GM23338 (cell line): ENCODE measurements around the gene PHAF1. TPM values are rescaled to one million over a fixed set of nuclear protein-coding genes. Genes with fewer than 3 reads are reported as not detected.

Experiments
- ATAC-seq: fragments of 200-7000 bp; cut with Tn5 transposase; 3 replicates; pipeline ENCODE4 v1.9.1; 2020
- DNase-seq: peaks from one replicate; pipeline ENCODE4 v3.0.0-alpha.2; 2015; ENCODE audit warnings: low spot score
- H2AFZ ChIP-seq: fragments of 200-600 bp; sonication (generic); 2 replicates; pipeline ENCODE4 v1.8.0; 2016; ENCODE audit warnings: antibody characterized with exemption, mild to moderate bottlenecking, moderate library complexity
- H3F3A ChIP-seq: fragments of 200-600 bp; sonication (generic); replicated peaks from 2 replicates; pipeline ENCODE4 v1.8.0; 2017; ENCODE audit warnings: antibody characterized with exemption, mixed run types, low read depth
- H3K27ac ChIP-seq: fragments of 200-600 bp; sonication (generic); 2 replicates; pipeline ENCODE4 v1.6.1; 2016; ENCODE audit warnings: low read depth
- H3K27me3 ChIP-seq: fragments of 200-600 bp; sonication (generic); 2 replicates; pipeline ENCODE4 v1.8.0; 2016; ENCODE audit warnings: mild to moderate bottlenecking, mixed run types, moderate library complexity; ENCODE audit not compliant: insufficient read depth
- H3K36me3 ChIP-seq: fragments of 200-600 bp; sonication (generic); 2 replicates; pipeline ENCODE4 v1.8.0; 2016; ENCODE audit warnings: mild to moderate bottlenecking; ENCODE audit not compliant: insufficient read depth
- H3K4me1 ChIP-seq: fragments of 200-600 bp; sonication (generic); 2 replicates; pipeline ENCODE4 v1.8.0; 2016; ENCODE audit warnings: mild to moderate bottlenecking, moderate library complexity; ENCODE audit not compliant: insufficient read depth
- H3K4me2 ChIP-seq: fragments of 200-600 bp; sonication (generic); 2 replicates; pipeline ENCODE4 v1.7.1; 2017; ENCODE audit warnings: mixed run types
- H3K4me3 ChIP-seq: fragments of 200-600 bp; sonication (generic); 2 replicates; pipeline ENCODE4 v1.6.1; 2016; ENCODE audit warnings: mixed run types
- H3K79me2 ChIP-seq: fragments of 200-600 bp; sonication (generic); replicated peaks from 2 replicates; pipeline ENCODE4 v1.8.0; 2017; ENCODE audit warnings: mild to moderate bottlenecking; ENCODE audit not compliant: insufficient read depth
- H3K9me2 ChIP-seq: fragments of 200-600 bp; sonication (generic); 2 replicates; pipeline ENCODE4 v1.8.0; 2017; ENCODE audit not compliant: insufficient read depth
- H4K20me1 ChIP-seq: fragments of 200-600 bp; sonication (generic); replicated peaks from 2 replicates; pipeline ENCODE4 v1.8.0; 2017; ENCODE audit warnings: mild to moderate bottlenecking; ENCODE audit not compliant: insufficient read depth
- H3K27ac Mint-ChIP-seq: 2 replicates; pipeline ENCODE4 v1.8.0; 2020; ENCODE audit warnings: inconsistent platforms, mild to moderate bottlenecking, moderate library complexity, mixed read lengths
- H3K27me3 Mint-ChIP-seq: 3 replicates; pipeline ENCODE4 v1.8.0; 2022; ENCODE audit warnings: low read depth, mild to moderate bottlenecking, moderate library complexity, mixed read lengths, inconsistent platforms; ENCODE audit not compliant: insufficient read depth, poor library complexity
- H3K36me3 Mint-ChIP-seq: 3 replicates; pipeline ENCODE4 v1.8.0; 2021; ENCODE audit warnings: low read depth, mild to moderate bottlenecking, inconsistent platforms, moderate library complexity, mixed read lengths
- H3K4me1 Mint-ChIP-seq: 3 replicates; pipeline ENCODE4 v1.8.0; 2020; ENCODE audit warnings: mild to moderate bottlenecking, inconsistent platforms, mixed read lengths
- H3K4me3 Mint-ChIP-seq: 3 replicates; pipeline ENCODE4 v1.8.0; 2021; ENCODE audit warnings: moderate library complexity, mild to moderate bottlenecking, inconsistent platforms, mixed read lengths
- H3K9me3 Mint-ChIP-seq: 3 replicates; pipeline ENCODE4 v1.8.0; 2020; ENCODE audit warnings: moderate library complexity, mild to moderate bottlenecking, inconsistent platforms, mixed read lengths
- CREB1 ChIP-seq: fragments of 250-450 bp; sonication (Bioruptor Pico); IDR thresholded peaks from 2 replicates; pipeline ENCODE4 v1.5.0; 2020; ENCODE audit warnings: low read depth, mild to moderate bottlenecking, moderate library complexity
- EZH2 ChIP-seq: fragments of 200-600 bp; sonication (generic); IDR thresholded peaks from one replicate; pipeline ENCODE4 v1.8.0; 2017; ENCODE audit warnings: antibody characterized with exemption, mild to moderate bottlenecking, low read depth; ENCODE audit not compliant: unreplicated experiment
- EZH2phosphoT487 ChIP-seq: fragments of 200-600 bp; sonication (generic); IDR thresholded peaks from one replicate; pipeline ENCODE4 v1.8.1; 2018; ENCODE audit warnings: antibody characterized with exemption; ENCODE audit not compliant: unreplicated experiment
- JUNB ChIP-seq: IDR thresholded peaks from one replicate; pipeline ENCODE4 v1.6.1; 2016; ENCODE audit warnings: antibody characterized with exemption; ENCODE audit not compliant: unreplicated experiment
- NANOG ChIP-seq: IDR thresholded peaks from 2 replicates; pipeline ENCODE4 v1.6.1; 2016; ENCODE audit warnings: antibody characterized with exemption, borderline replicate concordance
- POLR2AphosphoS5 ChIP-seq: IDR thresholded peaks from 2 replicates; pipeline ENCODE4 v1.6.1; 2016; ENCODE audit warnings: antibody characterized with exemption, low read depth
- STAT1 ChIP-seq: IDR thresholded peaks from one replicate; pipeline ENCODE4 v1.6.1; 2016; ENCODE audit warnings: antibody characterized with exemption; ENCODE audit not compliant: unreplicated experiment
- ZNF114 ChIP-seq: fragments of 250-450 bp; sonication (Bioruptor Pico); IDR thresholded peaks from 2 replicates; pipeline ENCODE4 v1.5.0; 2020; ENCODE audit warnings: mild to moderate bottlenecking, moderate library complexity
- ZNF331 ChIP-seq: fragments of 250-450 bp; sonication (Bioruptor Pico); IDR thresholded peaks from 2 replicates; pipeline ENCODE4 v1.5.0; 2020; ENCODE audit warnings: low read depth, mild to moderate bottlenecking, moderate library complexity
- polyA plus RNA-seq: library from polyadenylated mRNA; unstranded; fragments of >200 nt; fragmentation: Nextera tagmentation; extraction: Ambion mirVana; gene quantifications from 2 replicates; pipeline ENCODE4 v1.2.1, GENCODE V29; 2016
- total RNA-seq: library from RNA; depleted of rRNA; stranded (reverse); fragments of >200 nt; shearing (Covaris generic); gene quantifications from 2 replicates; pipeline ENCODE4 v1.2.3, GENCODE V29; 2014
- TF ChIP-seq, protein P1 (sequence below): fragments of 250-450 bp; sonication (Bioruptor Pico); IDR thresholded peaks from 2 replicates; pipeline ENCODE4 v1.5.0; 2020; ENCODE audit warnings: mild to moderate bottlenecking, moderate library complexity
- TF ChIP-seq, protein P2 (sequence below): IDR thresholded peaks from one replicate; pipeline ENCODE4 v1.6.1; 2018; ENCODE audit warnings: antibody characterized with exemption; ENCODE audit not compliant: unreplicated experiment
- TF ChIP-seq, protein P3 (sequence below), 2 experiments: fragments of 200-600 bp in 1 of 2; sonication (generic) in 1 of 2; conservative IDR thresholded peaks; 2 replicates each; pipeline versions ENCODE4 v1.5.1 to v1.6.1; 2016 to 2017; ENCODE audit warnings: antibody characterized with exemption in 2 of 2, low read depth in 2 of 2, mild to moderate bottlenecking in 2 of 2, moderate library complexity in 1 of 2
- TF ChIP-seq, protein P4 (sequence below): IDR thresholded peaks from 2 replicates; pipeline ENCODE4 v1.6.1; 2016; ENCODE audit warnings: antibody characterized with exemption

PHAF1 gene
- total and polyA plus RNA-seq, 2 experiments from 2014 or later = 14.7 to 35.9 TPM

DNA sequence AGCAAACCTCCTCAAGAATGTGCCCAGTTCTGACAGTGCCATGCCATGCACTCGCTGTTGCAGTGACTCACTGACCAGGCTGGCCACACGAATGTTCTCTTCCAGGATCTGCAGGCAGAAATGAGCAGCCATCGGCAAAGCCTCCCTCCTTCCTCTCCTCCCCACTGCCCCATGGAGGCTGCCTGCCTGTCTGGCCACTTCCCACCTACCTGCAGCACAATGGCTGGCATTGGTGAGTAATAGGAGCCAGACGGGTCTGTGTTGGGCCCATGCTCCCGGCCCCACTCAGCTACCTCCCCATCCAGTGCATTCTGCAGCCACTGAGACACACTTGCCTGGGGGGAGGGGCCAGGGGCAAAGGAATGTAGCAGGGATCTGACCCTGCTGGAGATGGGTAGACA lies 76.8 kb downstream of the PHAF1 start:
- Histone ChIP-seq H3K4me1 (peaks cover 17% of the 10 kb centered on the region), H2AFZ (no peak overlapping the region), H3K79me2 (peaks cover 10% of the 10 kb centered on the region), H4K20me1 (no peaks in the 10 kb centered on the region), H3K4me2 (no peak overlapping the region), H3K36me3 (no peaks in the 10 kb centered on the region), H3F3A (0 out of 2 replicates have a peak, but pooled peaks cover 3% of the 10 kb centered on the region), H3K9me2 (no peaks in the 10 kb centered on the region), H3K4me3 (no peak overlapping the region), H3K27me3 (peaks cover 28% of the 10 kb centered on the region), H3K27ac (no peak overlapping the region)
- H3K4me1 Mint-ChIP-seq = peaks cover 19% of the 10 kb centered on the region
- ATAC-seq (no peak), DNase-seq (peak; percentile 58)
- no peaks in the 10 kb centered on the region; the same call in 2 of the 3 replicates for H3K36me3 Mint-ChIP-seq
- no peak overlapping the region for H3K27ac Mint-ChIP-seq
- no peak for TF ChIP-seq JUNB
- no peak for TF ChIP-seq POLR2AphosphoS5
- TF ChIP-seq ZNF114 (CRISPR knock-in tag) = no peak
- TF ChIP-seq CREB1 = no peak
- no peak for TF ChIP-seq ZNF331 (CRISPR knock-in tag)
- TF ChIP-seq, protein P1, sequence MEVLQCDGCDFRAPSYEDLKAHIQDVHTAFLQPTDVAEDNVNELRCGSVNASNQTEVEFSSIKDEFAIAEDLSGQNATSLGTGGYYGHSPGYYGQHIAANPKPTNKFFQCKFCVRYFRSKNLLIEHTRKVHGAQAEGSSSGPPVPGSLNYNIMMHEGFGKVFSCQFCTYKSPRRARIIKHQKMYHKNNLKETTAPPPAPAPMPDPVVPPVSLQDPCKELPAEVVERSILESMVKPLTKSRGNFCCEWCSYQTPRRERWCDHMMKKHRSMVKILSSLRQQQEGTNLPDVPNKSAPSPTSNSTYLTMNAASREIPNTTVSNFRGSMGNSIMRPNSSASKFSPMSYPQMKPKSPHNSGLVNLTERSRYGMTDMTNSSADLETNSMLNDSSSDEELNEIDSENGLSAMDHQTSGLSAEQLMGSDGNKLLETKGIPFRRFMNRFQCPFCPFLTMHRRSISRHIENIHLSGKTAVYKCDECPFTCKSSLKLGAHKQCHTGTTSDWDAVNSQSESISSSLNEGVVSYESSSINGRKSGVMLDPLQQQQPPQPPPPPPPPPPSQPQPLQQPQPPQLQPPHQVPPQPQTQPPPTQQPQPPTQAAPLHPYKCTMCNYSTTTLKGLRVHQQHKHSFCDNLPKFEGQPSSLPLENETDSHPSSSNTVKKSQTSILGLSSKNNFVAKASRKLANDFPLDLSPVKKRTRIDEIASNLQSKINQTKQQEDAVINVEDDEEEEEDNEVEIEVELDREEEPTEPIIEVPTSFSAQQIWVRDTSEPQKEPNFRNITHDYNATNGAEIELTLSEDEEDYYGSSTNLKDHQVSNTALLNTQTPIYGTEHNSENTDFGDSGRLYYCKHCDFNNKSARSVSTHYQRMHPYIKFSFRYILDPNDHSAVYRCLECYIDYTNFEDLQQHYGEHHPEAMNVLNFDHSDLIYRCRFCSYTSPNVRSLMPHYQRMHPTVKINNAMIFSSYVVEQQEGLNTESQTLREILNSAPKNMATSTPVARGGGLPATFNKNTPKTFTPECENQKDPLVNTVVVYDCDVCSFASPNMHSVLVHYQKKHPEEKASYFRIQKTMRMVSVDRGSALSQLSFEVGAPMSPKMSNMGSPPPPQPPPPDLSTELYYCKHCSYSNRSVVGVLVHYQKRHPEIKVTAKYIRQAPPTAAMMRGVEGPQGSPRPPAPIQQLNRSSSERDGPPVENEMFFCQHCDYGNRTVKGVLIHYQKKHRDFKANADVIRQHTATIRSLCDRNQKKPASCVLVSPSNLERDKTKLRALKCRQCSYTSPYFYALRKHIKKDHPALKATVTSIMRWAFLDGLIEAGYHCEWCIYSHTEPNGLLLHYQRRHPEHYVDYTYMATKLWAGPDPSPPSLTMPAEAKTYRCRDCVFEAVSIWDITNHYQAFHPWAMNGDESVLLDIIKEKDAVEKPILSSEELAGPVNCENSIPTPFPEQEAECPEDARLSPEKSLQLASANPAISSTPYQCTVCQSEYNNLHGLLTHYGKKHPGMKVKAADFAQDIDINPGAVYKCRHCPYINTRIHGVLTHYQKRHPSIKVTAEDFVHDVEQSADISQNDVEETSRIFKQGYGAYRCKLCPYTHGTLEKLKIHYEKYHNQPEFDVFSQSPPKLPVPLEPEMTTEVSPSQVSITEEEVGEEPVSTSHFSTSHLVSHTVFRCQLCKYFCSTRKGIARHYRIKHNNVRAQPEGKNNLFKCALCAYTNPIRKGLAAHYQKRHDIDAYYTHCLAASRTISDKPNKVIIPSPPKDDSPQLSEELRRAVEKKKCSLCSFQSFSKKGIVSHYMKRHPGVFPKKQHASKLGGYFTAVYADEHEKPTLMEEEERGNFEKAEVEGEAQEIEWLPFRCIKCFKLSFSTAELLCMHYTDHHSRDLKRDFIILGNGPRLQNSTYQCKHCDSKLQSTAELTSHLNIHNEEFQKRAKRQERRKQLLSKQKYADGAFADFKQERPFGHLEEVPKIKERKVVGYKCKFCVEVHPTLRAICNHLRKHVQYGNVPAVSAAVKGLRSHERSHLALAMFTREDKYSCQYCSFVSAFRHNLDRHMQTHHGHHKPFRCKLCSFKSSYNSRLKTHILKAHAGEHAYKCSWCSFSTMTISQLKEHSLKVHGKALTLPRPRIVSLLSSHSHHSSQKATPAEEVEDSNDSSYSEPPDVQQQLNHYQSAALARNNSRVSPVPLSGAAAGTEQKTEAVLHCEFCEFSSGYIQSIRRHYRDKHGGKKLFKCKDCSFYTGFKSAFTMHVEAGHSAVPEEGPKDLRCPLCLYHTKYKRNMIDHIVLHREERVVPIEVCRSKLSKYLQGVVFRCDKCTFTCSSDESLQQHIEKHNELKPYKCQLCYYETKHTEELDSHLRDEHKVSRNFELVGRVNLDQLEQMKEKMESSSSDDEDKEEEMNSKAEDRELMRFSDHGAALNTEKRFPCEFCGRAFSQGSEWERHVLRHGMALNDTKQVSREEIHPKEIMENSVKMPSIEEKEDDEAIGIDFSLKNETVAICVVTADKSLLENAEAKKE (CRISPR knock-in tag) = no peak
- TF ChIP-seq NANOG = no peak
- TF ChIP-seq, protein P2, sequence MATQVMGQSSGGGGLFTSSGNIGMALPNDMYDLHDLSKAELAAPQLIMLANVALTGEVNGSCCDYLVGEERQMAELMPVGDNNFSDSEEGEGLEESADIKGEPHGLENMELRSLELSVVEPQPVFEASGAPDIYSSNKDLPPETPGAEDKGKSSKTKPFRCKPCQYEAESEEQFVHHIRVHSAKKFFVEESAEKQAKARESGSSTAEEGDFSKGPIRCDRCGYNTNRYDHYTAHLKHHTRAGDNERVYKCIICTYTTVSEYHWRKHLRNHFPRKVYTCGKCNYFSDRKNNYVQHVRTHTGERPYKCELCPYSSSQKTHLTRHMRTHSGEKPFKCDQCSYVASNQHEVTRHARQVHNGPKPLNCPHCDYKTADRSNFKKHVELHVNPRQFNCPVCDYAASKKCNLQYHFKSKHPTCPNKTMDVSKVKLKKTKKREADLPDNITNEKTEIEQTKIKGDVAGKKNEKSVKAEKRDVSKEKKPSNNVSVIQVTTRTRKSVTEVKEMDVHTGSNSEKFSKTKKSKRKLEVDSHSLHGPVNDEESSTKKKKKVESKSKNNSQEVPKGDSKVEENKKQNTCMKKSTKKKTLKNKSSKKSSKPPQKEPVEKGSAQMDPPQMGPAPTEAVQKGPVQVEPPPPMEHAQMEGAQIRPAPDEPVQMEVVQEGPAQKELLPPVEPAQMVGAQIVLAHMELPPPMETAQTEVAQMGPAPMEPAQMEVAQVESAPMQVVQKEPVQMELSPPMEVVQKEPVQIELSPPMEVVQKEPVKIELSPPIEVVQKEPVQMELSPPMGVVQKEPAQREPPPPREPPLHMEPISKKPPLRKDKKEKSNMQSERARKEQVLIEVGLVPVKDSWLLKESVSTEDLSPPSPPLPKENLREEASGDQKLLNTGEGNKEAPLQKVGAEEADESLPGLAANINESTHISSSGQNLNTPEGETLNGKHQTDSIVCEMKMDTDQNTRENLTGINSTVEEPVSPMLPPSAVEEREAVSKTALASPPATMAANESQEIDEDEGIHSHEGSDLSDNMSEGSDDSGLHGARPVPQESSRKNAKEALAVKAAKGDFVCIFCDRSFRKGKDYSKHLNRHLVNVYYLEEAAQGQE = no peak
- TF ChIP-seq EZH2phosphoT487 = no peak
- TF ChIP-seq EZH2 = no peak
- TF ChIP-seq, protein P3, sequence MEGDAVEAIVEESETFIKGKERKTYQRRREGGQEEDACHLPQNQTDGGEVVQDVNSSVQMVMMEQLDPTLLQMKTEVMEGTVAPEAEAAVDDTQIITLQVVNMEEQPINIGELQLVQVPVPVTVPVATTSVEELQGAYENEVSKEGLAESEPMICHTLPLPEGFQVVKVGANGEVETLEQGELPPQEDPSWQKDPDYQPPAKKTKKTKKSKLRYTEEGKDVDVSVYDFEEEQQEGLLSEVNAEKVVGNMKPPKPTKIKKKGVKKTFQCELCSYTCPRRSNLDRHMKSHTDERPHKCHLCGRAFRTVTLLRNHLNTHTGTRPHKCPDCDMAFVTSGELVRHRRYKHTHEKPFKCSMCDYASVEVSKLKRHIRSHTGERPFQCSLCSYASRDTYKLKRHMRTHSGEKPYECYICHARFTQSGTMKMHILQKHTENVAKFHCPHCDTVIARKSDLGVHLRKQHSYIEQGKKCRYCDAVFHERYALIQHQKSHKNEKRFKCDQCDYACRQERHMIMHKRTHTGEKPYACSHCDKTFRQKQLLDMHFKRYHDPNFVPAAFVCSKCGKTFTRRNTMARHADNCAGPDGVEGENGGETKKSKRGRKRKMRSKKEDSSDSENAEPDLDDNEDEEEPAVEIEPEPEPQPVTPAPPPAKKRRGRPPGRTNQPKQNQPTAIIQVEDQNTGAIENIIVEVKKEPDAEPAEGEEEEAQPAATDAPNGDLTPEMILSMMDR (conservative IDR thresholded peaks at IDR 0.05; ENCODE audit: low read depth in 2 of 2) = no peak
- TF ChIP-seq, protein P4, sequence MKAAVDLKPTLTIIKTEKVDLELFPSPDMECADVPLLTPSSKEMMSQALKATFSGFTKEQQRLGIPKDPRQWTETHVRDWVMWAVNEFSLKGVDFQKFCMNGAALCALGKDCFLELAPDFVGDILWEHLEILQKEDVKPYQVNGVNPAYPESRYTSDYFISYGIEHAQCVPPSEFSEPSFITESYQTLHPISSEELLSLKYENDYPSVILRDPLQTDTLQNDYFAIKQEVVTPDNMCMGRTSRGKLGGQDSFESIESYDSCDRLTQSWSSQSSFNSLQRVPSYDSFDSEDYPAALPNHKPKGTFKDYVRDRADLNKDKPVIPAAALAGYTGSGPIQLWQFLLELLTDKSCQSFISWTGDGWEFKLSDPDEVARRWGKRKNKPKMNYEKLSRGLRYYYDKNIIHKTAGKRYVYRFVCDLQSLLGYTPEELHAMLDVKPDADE = no peak
- no peak for TF ChIP-seq STAT1
- no peaks in the 10 kb centered on the region; the same call in 2 of the 3 replicates for H3K9me3 Mint-ChIP-seq
- H3K4me3 Mint-ChIP-seq = no peak overlapping the region
- peaks cover 30% of the 10 kb centered on the region for H3K27me3 Mint-ChIP-seq
